Right hindlimb (tissue), 1 donor: ENCODE measurements around the gene VIPR1.

Source experiments
- DNase-seq: peaks from one replicate; pipeline ENCODE4 v3.0.0-alpha.2; 2018

The VIPR1 gene, protein sequence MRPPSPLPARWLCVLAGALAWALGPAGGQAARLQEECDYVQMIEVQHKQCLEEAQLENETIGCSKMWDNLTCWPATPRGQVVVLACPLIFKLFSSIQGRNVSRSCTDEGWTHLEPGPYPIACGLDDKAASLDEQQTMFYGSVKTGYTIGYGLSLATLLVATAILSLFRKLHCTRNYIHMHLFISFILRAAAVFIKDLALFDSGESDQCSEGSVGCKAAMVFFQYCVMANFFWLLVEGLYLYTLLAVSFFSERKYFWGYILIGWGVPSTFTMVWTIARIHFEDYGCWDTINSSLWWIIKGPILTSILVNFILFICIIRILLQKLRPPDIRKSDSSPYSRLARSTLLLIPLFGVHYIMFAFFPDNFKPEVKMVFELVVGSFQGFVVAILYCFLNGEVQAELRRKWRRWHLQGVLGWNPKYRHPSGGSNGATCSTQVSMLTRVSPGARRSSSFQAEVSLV

DNA sequence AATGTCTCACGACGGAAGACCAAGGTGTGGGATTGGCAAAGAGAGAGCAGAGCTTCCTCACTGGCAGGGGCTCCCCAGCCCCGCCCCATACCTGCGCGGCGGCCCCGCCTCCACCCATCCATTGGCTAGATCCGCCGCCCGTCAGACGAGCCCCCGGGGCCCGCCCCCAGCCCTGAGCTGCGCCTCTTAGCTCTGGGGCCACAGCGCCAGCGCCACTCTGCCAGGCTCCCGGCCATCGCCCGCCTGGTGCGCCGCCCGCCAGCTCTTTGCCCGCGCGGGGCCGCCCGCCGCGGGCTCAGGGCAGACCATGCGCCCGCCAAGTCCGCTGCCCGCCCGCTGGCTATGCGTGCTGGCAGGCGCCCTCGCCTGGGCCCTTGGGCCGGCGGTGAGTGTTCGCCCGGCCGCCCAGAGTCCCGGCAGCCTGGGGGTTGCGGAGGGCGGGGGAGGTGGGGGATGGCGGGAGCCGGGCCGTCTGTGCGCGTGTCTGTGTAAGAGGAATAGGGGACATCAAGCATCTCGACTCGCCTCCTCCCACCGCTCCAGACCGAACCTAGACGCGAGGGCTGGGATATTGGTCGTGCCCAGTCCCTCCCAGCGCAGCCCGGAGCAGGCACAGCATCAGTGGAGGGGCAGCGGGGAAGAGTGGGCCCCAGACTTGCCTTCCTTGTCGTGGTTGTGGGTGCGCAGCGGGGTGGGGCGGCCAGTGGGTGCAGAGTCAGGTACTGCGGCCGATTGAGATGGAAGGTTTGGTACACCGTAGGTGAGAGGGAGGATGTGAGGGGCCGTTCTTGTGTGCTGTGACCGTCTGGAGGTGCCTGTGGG, at the start of gene VIPR1:
VIPR1 (plus strand) TSS at position 215 of the 822 bp plus-strand sequence; CDS start at position 308, 93 bp downstream.
- peak; percentile 56 for DNase-seq

DNA sequence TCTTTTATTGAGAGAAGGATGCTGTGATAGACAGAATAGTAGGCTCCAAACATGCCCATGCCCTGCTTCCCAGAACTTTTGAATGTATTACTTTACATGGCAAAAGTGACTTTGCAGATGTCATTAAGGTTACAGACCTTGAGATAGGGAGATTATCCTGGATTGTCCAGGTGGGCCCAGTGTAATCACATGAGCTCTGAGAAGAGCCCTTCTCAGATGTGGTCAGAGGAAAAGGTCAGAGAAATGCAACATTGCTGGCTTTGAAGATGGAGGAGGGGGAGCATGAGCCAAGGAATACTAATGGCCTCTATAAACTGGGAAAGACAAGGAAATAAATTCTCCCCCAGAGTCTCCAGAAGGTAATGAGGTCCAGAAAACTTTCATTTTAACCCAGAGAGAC, 46.2 kb upstream of the VIPR1 start:
- DNase-seq, result no peak

DNA sequence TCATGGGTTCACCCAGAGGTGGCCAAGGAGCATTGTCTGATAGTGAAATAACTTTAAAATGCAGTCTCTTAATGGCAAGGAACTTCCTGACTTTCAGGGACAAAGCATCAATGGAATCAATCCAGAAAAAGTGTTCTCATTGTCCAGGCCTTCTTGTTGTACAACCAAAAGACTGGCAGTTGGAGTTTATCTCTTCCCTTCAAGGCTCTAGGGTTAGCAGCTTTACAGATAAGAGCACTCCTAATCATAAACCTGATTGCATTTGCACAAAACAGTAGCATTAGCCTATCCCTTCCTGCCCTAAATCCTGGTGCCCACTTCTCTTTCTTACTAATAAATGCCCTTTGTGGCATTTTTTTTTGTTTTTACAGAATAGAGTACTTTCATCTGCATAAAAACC, 43.3 kb upstream of the VIPR1 start:
- DNase-seq, result no peak

DNA sequence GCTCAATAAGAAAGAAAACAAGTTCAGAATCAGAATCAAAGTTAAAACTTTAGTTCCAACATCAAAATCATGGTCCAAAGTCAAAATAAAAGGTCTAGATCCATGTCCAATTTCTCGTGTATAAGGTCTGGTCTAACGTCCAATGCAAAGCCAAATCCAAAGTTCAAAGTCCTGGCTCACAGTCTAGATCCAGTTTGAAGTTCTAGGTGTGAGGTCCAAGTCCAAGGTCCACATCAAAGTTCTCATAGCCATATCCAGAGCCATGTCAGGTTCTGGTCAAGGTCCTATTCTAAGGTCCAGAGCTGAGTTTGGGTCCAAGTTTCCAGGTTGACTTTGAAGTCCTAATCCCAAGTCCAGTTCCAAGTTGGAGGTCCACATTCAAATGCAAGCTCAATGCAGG, 40.7 kb upstream of the VIPR1 start:
- no peak for DNase-seq

DNA sequence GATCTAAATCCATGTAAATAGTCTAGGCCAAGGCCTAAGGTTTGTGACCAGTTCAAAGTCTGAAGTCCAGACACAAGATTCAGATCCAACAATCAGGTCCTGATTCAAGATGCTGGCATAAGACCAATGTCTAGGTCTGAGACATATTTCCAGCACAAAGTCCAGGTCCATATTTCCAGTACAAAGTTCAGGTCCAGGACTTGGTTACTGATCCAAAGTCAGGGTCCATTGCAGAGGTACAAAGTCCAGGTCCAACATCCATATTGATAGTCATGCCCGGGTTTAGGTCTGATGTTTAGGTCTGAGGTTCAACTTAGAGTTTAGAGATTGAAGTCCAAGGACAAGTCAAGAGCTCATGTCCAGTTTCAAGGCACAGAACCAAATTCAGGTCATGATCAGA, 39.4 kb upstream of the VIPR1 start:
- no peak for DNase-seq

DNA sequence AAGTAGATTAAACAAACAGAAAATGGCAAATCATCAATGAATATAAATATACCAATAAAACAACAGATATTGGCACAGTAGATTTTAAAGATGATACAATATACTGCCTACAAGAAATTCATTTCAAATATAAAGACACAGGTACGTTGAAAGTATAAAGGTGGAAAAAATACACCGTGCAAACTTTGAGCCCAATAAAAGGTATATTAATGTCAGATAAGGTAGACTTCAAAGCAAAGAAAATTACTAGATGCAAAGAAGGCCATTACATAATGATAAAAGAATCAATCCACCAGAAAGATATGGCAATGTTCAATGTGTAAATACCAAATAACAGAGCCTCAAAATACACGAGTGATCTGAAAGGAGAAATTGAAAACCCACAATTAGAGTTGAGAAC, 34.3 kb upstream of the VIPR1 start:
- no peak for DNase-seq

DNA sequence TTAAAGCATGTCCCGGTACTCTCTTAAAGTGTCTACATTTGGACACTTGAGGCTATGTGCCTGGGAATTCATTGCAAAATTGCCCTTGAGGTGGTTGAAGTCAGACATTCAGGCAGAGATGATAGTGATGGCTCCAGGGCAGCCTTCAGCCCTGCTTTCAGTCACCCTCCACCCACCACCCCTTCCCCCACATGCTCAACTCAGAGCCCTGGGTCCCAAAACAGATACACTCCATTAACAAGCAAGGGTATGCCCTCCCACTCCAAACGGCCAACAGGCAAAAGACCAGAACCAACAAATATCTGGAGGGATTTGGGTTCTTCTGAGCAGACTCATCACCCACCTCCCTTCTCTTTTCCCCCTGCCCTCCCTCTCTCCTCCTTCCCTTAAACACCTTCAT, 29.9 kb upstream of the VIPR1 start:
- no peak for DNase-seq

DNA sequence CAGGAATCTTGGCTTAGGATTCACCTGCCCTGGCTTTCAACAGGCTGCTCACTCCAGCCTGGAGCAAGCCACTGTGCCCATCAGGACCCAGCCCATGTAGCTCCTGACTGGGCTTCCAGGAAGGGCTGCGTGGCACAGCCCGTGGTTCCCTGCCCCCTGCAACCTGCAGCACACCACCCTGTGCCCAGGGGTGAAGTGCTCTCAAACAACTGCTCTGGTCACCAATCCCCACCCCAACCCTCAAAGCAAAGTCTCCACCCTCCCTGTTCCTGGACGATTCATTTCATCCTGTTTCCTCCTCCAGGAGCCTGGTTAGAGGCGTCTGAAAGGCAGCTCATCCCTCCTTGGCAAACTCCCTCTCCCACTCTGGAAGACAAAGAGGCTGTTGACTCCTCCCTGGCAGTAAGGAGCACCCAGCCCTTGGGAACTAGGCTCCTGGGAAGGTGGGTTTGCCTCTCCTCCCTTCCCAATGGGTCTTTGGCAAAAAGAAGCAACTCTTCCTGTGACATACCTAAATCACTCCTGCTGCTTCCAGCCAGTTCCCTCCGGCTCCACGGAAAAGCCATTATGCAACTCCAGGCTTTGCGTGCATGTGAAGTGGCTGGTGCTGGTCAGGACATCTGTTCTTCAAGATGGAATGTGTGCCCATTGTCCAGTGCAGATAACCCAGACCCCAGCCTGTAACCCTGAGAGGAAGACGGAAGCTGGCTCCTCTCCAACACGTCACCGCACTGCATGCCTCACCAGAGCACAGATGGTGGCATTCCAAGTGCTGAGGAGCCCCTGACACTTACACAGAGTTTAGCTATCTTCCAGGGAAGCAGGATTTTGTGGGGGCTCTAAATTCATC, 29.1 kb upstream of the VIPR1 start:
- DNase-seq, result no peak

DNA sequence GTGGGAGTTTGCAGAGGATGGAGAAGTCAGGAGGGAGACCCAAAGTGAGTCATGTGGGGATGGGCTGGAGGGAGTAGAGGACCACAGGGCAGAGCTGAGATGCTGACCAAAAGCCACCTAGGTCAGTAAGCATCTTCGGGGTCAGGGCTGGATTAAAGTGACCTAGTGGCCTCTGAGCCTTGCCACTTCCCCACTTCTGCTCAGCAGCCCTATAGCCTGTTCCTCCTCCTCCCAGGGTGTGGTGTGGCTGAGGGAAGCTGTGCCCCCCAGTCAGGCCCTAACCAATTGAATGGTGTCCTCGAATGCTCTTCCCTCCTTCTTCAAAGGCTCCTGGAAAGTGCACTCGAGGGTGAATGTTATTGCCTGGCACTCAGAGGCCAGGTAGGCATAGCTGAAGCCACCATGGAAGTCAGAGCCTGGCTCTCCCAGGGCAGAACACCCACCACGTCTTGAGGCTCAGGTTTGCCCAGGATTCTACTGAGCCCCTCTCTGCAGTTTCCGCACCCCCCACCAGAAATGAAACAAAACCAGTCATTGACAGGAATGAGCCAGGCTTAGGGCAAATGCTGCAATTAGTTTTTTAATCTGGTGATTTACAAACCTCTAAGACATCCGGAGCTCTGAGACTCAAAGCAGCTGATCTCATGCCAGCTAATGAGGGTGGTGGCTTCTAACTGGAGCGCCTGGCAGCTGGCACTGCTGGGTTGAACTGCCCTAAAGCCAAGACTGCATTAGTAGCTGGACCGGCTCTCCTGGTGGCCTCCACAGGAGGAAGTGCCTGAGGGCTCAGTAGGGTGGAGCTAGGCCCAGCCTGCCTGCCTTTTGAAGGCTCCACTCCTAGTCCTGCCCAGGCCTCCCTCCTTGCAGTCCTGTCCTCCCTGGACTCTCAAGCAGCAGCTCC, 26.0 kb upstream of the VIPR1 start:
- no peak for DNase-seq

DNA sequence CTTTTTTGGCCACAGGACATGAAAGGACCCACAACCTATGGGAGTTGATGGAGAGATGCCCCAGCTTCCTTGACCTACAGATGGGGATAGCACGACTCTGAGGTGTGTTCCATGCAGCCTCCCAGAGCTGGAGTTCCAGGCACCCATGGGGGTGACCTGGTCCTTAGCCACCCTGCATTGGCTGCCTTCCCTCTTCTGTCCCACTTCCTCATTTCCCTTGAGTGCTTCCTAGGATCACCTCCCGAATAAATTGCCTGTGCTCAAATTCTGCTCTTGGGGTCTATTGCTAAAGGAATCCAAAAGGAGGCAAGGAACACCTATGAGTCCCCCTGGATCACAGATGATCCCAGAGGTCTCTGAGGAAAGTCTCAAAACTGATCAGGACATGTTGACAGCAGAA, 24.7 kb upstream of the VIPR1 start:
- no peak for DNase-seq

DNA sequence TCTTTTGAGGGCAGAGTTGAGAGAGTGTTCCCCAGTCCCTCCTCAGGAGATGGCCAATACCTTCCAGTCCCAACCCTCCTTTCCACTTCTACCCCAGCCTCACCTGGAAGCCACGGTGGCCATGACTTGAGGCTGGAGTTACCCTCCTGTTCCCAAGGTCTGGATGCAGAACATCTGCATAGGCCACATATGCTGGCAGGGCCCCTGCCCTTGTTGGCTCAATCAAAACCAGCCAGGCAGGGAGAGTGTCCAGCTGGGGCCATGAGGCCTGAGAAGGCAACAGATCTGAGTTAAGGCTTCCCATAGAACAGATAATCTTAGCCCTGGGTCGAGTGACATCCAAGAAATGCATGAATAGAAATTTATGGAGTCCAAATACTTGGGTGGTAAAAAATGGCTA, 23.6 kb upstream of the VIPR1 start:
- no peak for DNase-seq

DNA sequence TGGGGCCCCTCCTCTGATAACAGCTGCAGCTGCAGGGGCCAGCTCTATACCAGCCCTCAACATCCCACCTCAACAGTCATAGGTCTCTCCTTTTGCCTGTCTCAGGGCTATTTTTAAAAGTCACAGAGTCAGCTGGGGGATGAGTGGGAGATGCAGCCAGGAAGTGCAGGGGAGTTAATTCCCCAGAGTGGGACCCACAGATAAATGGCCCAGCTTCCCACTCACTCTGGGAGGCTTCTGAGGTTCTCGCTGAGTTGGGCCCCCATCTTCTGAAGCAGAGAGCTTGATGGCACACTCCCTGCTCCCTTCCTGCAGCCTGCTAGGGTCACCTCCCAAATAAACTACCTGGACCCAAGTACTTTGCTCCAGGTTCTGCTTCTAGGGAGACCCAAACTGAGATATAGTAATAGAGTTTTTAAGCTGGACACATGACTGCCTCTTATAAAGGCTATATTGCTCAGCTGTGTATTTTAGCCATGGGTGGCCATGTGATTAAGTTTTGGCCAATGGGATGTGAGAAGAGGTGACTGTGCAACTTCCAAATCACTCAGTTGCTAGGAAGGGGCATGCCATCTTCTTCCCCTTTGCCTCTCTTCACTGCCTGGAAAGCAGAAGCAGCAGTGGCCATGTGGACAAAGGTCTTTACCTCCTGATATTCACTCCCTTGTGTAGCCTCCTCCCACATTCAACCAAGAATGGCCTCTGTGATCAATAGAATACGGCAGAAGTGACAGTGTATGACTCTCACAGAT, 15.5 kb upstream of the VIPR1 start:
- no peak for DNase-seq

DNA sequence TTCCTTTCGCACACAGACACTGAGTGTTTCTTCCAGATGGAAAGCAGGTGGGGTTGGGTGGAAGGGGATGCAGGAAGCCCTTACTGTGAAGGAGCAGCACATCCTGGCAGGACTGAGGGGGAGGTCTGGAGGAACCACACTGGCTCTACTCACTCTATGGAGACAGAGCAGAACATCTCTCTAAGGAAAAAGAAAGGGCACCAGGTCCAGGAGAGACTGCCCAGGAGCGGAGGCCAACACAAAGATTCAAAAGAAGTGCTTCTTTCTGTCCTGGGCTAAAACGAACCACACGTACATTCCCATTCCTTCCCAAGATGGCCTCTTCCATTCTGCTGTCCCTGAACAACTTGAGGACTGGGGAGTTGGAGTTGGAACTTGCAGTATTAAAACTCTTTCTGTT, 13.8 kb upstream of the VIPR1 start:
- no peak for DNase-seq

DNA sequence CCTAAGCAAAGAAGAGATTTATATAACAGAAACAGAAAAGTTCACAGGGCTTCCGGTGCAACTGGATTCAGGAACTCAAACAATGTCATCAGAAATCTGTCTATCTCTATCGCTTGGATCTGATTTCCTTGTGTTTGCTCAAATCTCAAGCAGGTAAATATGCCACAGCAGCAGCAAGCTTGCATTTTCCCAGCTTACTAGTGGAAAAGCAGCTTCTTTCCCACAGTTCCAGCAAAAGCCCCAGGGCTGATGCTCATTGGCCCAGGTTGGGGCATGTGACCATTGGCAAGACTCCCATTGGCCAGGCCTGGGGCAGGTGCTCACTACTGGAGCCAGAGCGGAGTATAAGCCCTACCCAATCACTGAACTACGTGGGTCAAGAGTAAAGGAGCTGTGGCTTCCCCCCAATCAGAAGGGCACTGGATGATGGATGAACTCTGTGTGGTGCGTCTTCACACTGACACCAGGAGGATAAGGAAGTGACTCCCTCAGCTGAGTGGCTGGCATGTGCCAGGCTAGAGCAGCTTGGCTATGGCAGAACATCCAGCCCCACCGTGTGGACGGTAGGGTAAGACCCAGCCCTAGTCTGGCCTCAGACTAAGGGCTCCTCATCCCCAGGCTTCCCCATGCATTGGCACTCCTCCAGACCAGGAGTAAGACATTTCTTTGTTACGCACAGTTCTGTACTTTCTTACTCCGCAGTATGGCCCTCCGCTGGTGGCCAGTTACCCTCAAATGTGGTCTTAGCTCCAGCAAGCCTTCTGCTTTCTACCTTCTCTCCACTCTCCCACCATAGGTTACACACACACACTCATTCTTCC, 13.1 kb upstream of the VIPR1 start:
- DNase-seq, result no peak

DNA sequence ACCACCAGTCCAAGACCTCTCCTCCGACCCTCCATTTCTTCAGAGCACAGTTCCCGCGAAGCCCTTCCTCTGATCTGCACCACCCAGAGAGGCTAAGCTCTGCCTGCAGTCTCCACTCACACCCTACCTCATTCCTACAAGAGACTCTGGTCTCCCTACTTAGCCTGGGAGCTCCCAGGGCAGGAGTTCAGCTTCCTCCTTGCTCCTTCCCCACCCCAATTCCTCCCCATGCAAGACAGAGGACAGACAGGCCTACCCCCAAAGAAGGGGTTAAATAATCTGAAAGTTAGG, 12.6 kb upstream of the VIPR1 start:
- no peak for DNase-seq

DNA sequence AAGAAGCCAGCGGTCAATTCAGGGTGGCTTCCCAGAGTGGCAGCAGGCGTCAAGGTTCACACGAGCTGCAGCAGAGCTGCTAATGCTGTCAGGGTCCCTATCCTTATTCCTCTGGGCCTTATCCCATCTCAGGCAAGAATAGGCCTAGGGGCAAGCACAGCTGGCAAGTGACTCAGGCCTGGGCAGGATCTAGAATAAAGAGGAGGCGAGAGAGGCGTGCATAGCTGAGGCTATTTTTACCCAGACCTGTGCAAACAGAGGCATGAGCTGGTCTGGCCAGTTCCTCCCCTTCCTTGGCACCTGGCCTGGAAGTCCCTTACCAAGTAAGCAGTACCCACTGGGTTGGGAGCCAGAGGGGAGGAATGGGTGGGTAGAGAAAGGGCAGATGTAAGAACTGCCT, 12.2 kb upstream of the VIPR1 start:
- DNase-seq, result no peak

DNA sequence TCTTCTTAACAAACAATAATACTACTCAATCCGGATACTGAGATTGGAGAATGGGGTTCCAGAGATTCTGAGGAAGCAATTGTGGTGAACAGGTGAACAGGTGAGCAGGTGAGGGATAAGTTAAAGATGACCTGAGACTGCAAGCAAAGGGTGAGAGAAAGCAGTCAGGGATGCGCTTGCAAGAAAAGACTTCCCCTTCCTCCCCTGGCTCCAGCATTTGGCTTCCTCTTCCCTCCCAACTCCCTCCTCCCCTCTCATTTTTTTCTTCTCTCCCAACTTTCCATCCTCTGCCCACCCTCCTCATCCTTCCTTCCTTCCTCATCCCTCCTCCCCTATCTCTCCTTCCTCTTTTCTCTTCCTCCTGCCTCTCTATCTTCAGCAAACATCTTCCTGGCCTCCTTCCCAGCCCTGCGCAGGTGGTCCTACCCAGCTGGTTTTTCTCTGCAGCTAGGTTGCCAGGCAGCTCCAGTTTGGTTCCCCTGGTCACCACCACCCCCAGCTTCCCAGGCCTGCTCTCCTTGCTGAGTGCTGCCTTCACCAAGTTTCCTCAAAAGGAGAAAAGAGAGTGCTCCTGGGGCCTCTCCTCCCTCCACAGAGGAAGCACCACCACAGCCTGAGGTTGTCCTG, 10.4 kb upstream of the VIPR1 start:
- no peak for DNase-seq

DNA sequence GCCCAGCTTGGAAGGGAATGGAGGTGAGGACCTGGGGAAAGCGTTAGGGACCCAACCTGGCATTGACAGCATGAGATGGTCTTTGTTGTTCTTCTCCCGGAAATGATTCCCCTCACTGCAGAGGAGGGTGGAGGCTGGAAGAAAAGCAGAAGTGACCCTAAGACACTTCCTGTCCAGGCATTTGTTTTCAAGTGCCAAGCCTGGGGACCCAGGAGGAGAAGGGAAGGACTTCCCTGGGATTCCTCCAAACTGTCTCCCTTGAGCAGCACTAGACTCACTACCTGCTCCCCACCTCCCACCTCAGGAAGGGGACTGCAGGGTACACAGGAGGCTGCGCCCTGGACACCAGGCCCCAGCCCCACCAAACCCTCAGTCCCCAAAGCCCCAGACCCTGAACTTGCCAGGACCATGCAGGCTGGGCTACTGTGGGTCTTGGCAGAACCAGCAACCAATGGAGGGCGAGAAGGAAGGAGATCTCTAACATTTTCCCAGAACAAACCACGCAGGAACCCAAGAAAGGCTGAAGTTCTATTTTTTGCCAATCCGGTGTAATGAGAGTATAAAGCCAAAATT, 9.8 kb upstream of the VIPR1 start:
- no peak for DNase-seq

DNA sequence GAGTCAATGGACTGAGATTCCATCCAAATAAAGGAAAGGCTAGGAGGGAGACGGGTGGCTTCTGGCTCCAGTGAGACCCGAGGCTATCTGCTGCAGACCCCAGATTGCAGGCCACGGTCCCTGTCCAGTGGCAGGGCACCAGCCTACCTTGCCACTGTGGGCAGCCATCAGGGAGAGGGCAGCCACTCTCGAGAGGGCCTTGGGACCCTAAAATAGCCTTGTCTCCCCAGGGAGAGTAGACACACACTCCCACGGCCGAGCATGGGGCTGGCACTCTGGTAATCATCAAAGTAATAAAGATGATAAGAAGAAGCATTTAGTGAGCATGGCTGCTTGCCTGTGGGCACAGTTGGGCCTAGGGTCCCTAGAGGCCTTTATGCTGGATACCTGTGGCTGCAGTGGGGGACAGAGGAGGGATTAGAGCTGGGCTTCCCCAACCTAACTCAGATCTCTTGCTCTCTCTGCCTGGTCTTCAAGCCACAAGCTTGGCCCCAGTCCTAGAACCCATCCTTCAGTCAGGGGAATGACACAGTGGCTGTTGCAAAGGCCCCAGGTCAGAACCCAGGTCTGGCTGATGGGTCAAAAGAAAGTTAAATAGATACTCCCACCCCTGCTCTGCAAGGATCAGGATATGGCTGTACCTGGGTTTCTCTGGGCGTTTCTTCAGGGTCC, 9.2 kb upstream of the VIPR1 start:
- DNase-seq, result no peak
